GM12873 (cell line): Measurements from ENCODE around the gene NT5DC3.

Source experiments
- CTCF ChIP-seq: IDR thresholded peaks from 2 replicates; pipeline ENCODE4 v1.5.1; 2012; ENCODE audit warnings: low read depth, mild to moderate bottlenecking, moderate library complexity, low read length, control low read depth; ENCODE audit not compliant: insufficient read depth; ENCODE audit errors: missing control alignments

Gene NT5DC3

GRCh38 chr12:103765322-103765721, 75.7 kb downstream of the NT5DC3 start:
- TF ChIP-seq CTCF, result no peak

- TF ChIP-seq CTCF, result no peak
These were observed 78.6 kb downstream of the NT5DC3 start for GRCh38 chr12:103762473-103762872.

GRCh38 chr12:103758310-103759089, 82.5 kb downstream of the NT5DC3 start:
- no peak for TF ChIP-seq CTCF

- TF ChIP-seq CTCF, result no peak
These were observed 83.8 kb downstream of the NT5DC3 start for GRCh38 chr12:103757248-103757647.

GRCh38 chr12:103756443-103756842, 84.6 kb downstream of the NT5DC3 start:
- no peak for TF ChIP-seq CTCF

- no peak for TF ChIP-seq CTCF
These were observed 85.6 kb downstream of the NT5DC3 start for GRCh38 chr12:103755425-103755824.

GRCh38 chr12:103751600-103751999, 89.4 kb downstream of the NT5DC3 start:
- TF ChIP-seq CTCF, result no peak
